Transverse colon (tissue), 4 donors: ENCODE results near the gene NFKB2. TPM values are rescaled to one million over a fixed set of nuclear protein-coding genes. Genes with fewer than 3 reads are reported as not detected.

Source experiments
- DNase-seq: peaks from one replicate; pipeline ENCODE4 v3.0.0-alpha.2; 2019
- H3K27ac ChIP-seq, 4 donors: fragments of 200-600 bp; sonication (generic); 2 replicates each; pipeline ENCODE4 v1.5.1; 2016 to 2018; ENCODE audit warnings: inconsistent platforms in 4 of 4
- H3K27me3 ChIP-seq: fragments of 200-600 bp; sonication (generic); 2 replicates; pipeline ENCODE4 v1.5.1; 2017; ENCODE audit warnings: inconsistent platforms
- H3K36me3 ChIP-seq, 4 donors: fragments of 200-600 bp; sonication (generic); 2 replicates each; pipeline ENCODE4 v1.5.1; 2017 to 2019; ENCODE audit warnings: inconsistent platforms in 4 of 4
- H3K4me1 ChIP-seq, 4 donors: fragments of 200-600 bp; sonication (generic); 2 replicates each; pipeline ENCODE4 v1.5.1; 2017 to 2020; ENCODE audit warnings: inconsistent platforms in 4 of 4
- H3K4me3 ChIP-seq, 4 donors: fragments of 200-600 bp; sonication (generic); 1 replicate in 1 of 4; 2 replicates in 3 of 4; pipeline versions ENCODE4 v1.5.1 to v1.6.1; 2017 to 2019; ENCODE audit warnings: inconsistent platforms in 4 of 4
- H3K9me3 ChIP-seq, 2 donors: fragments of 200-600 bp; sonication (generic); 2 replicates each; pipeline ENCODE4 v1.5.1; 2017 to 2019; ENCODE audit warnings: inconsistent platforms in 2 of 2
- EP300 ChIP-seq: sonication (generic); formaldehyde crosslinking; IDR thresholded peaks from one replicate; pipeline ENCODE4 v1.6.1; 2017; ENCODE audit warnings: antibody characterized with exemption, low read depth
- POLR2A ChIP-seq: fragments of 450-650 bp; IDR thresholded peaks from one replicate; pipeline ENCODE4 v1.6.1; 2016; ENCODE audit warnings: antibody characterized with exemption, mild to moderate bottlenecking, moderate library complexity
- POLR2AphosphoS5 ChIP-seq, 3 donors: sonication (generic); formaldehyde crosslinking; IDR thresholded peaks; one replicate each; pipeline ENCODE4 v1.6.1; 2016; ENCODE audit warnings: antibody characterized with exemption in 3 of 3
- WGBS, 2 donors: methylation state at CpG; one replicate each; pipeline ENCODE4 v1.1.5; 2018; ENCODE audit warnings: low coverage in 1 of 2; 5-methylcytosine and 5-hydroxymethylcytosine counted together
- in situ Hi-C, 4 donors: fragments of 200-750 bp; cut with MboI; loops; one replicate each; pipeline versions ENCODE4 v1.15.0 to v1.15.1; 2017; ENCODE audit warnings: low sequenced_read_pairs in 3 of 4, low pct_ligation_motif_present in 1 of 4, low pct_unique_long_range_greater_than_20kb in 1 of 4
- intact Hi-C: fragments of 100-400 bp; cut with DNase I; formaldehyde crosslinking; loops from one replicate; pipeline ENCODE4 v1.15.1; 2023; ENCODE audit warnings: low total_unique reads
- total RNA-seq, 4 donors: library from RNA; depleted of rRNA; stranded (reverse); fragments of >200 nt; gene quantifications; one replicate each; pipeline ENCODE4 v1.1.0, GENCODE V29; 2016
- TF ChIP-seq, protein P1 (sequence below), 5 experiments: fragments of 200-600 bp in 3 of 5; fragments of 450-650 bp in 2 of 5; sonication (generic) in 3 of 5; IDR thresholded peaks; 1 replicate in 2 of 5; 2 replicates in 3 of 5; pipeline ENCODE4 v1.5.1; 2016 to 2017; ENCODE audit warnings: antibody characterized with exemption in 5 of 5, inconsistent platforms in 3 of 5, mild to moderate bottlenecking in 2 of 5, moderate library complexity in 1 of 5

NFKB2 gene
- total RNA-seq, 4 donors from 2014 or later = 4.4 to 24.5 (median 17.8) TPM

- no peak for DNase-seq
- intact Hi-C loops (no loop called here), in situ Hi-C loops (loop anchor here in 1 of 4 donors (25.0 kb wide), 1 partner anchor 202 kb away; no protein-coding TSS in a partner anchor)
- H3K4me1 ChIP-seq = peaks cover 0 to 7% (median 0%) of the 10 kb centered on the region in 4 donors
- WGBS, 2 donors = 67 to 70% methylated on average over 2 to 4 of the region's 4 CpGs
- H3K27ac ChIP-seq = no peak overlapping the region
- no peaks in the 10 kb centered on the region for H3K27me3 ChIP-seq
- TF ChIP-seq, protein P1, sequence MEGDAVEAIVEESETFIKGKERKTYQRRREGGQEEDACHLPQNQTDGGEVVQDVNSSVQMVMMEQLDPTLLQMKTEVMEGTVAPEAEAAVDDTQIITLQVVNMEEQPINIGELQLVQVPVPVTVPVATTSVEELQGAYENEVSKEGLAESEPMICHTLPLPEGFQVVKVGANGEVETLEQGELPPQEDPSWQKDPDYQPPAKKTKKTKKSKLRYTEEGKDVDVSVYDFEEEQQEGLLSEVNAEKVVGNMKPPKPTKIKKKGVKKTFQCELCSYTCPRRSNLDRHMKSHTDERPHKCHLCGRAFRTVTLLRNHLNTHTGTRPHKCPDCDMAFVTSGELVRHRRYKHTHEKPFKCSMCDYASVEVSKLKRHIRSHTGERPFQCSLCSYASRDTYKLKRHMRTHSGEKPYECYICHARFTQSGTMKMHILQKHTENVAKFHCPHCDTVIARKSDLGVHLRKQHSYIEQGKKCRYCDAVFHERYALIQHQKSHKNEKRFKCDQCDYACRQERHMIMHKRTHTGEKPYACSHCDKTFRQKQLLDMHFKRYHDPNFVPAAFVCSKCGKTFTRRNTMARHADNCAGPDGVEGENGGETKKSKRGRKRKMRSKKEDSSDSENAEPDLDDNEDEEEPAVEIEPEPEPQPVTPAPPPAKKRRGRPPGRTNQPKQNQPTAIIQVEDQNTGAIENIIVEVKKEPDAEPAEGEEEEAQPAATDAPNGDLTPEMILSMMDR (IDR thresholded peaks at IDR 0.05) = no peak
- TF ChIP-seq POLR2AphosphoS5 (IDR thresholded peaks at IDR 0.05) = no peak
- TF ChIP-seq POLR2A = no peak
- TF ChIP-seq EP300 = no peak
- H3K36me3 ChIP-seq = peaks cover 0 to 21% (median 7%) of the 10 kb centered on the region in 4 donors
- H3K4me3 ChIP-seq = no peak overlapping the region
- no peaks in the 10 kb centered on the region for H3K9me3 ChIP-seq
Measured at GRCh38 chr10:102384606-102385429, 10.7 kb upstream of the NFKB2 start.

DNA sequence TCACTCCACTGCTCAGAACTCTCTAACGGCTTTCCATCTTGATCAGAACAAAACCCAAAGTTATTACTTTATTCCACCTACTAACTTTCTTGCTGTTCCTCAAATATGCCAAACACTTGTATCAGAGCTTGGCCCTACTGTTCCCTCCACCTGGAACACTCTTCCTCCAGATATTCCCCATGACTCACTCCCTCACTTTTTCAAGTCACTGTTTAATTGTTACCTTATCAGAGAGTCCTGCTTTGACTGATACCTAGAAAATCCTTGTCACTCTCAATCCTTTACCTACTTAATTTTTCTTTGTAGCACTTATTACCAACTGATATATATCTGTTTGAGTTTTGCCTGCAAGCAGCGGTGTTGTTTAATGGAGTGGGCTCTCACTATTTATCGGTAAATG, 5.6 kb upstream of the NFKB2 start:
- 94% methylated on average over 3 of the region's 3 CpGs for WGBS, 2 donors
- no peaks in the 10 kb centered on the region for H3K27me3 ChIP-seq
- DNase-seq = no peak
- intact Hi-C loops = loop anchor here (5.0 to 10.0 kb wide), 2 partner anchors 87 to 195 kb away; no protein-coding TSS in a partner anchor
- H3K27ac ChIP-seq = no peak overlapping the region
- H3K4me1 ChIP-seq = peaks cover 5 to 13% (median 7%) of the 10 kb centered on the region in 4 donors
- TF ChIP-seq, protein P1 (IDR thresholded peaks at IDR 0.05) = no peak
- no peak for TF ChIP-seq POLR2A
- no peak for TF ChIP-seq EP300
- TF ChIP-seq POLR2AphosphoS5 (IDR thresholded peaks at IDR 0.05) = no peak
- H3K36me3 ChIP-seq = no peaks in the 10 kb centered on the region
- H3K4me3 ChIP-seq = no peak overlapping the region
- in situ Hi-C loops = loop anchor here in 1 of 4 donors (25.0 kb wide), 1 partner anchor 197 kb away; no protein-coding TSS in a partner anchor
- no peaks in the 10 kb centered on the region for H3K9me3 ChIP-seq

DNA sequence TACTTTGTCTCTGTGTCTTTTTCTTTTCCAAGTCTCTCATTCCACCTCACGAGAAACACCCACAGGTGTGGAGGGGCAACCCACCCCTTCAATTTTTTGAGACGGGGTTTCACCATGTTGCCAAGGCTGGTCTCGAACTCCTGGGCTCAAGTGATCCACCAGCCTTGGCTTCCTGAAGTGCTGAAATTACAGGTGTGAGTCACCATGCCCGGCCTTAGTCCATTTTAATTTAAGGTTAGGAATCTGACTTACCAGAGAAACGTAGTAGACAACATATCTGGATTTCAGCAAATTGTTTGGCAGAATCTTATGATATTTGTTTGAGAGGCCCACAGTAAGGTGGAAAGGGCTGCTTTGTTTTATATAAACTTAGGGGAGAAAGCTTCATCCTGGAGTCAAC, 3.2 kb upstream of the NFKB2 start:
- 73 to 88% methylated on average over 4 to 5 of the region's 5 CpGs for WGBS, 2 donors
- no peak for TF ChIP-seq EP300
- TF ChIP-seq, protein P1 (IDR thresholded peaks at IDR 0.05) = no peak
- TF ChIP-seq POLR2AphosphoS5 (IDR thresholded peaks at IDR 0.05) = no peak
- TF ChIP-seq POLR2A = no peak
- DNase-seq = no peak
- Histone ChIP-seq H3K9me3 (no peaks in the 10 kb centered on the region), H3K4me1 (peaks cover 5 to 23% (median 22%) of the 10 kb centered on the region in 4 donors), H3K36me3 (no peaks in the 10 kb centered on the region), H3K4me3 (no peak overlapping the region), H3K27me3 (no peaks in the 10 kb centered on the region), H3K27ac (no peak overlapping the region)
- intact Hi-C loops (loop anchor here (5.0 to 10.0 kb wide), 2 partner anchors 85 to 192 kb away; no protein-coding TSS in a partner anchor), in situ Hi-C loops (loop anchor here in 1 of 4 donors (25.0 kb wide), 1 partner anchor 195 kb away; no protein-coding TSS in a partner anchor)

DNA sequence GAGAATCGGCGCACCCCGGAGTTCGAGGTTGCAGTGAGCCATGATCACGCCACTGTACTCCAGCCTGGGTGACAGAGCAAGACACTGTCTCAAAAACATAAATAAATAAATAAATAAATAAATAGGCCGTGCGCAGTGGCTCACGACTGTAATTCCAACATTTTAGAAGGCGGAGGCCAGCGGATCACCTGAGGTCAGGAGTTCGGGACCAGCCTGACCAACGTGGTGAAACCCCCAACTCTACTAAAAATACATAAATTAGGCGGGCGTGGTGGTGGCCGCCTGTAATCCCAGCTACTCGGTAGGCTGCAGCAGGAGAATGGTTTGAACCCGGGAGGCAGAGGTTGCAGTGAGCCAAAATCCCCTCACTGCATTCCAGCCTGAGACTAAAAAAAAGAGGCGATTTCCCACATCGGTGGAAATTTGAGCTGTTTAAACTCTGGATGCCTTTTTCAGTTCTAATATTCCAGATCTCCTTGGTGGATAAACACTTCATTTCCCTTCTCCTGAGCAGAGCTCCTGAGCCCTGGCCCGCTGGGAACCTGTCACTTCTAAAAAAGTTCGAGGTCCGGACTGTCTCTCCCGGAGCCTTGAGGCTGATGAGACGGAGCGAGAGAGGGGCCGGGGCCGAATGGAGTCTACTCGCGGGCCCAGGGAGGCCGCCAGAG, 2.0 kb upstream of the NFKB2 start:
- in situ Hi-C loops (loop anchor here in 1 of 4 donors (25.0 kb wide), 1 partner anchor 194 kb away; no protein-coding TSS in a partner anchor), intact Hi-C loops (loop anchor here (1.0 to 10.0 kb wide), 3 partner anchors 28 to 191 kb away; no protein-coding TSS in a partner anchor)
- no peak for TF ChIP-seq EP300
- TF ChIP-seq, protein P1 (IDR thresholded peaks at IDR 0.05) = peak in 2 of 5 experiments; percentile 95 to 97
- H3K27me3 ChIP-seq = no peaks in the 10 kb centered on the region
- H3K27ac ChIP-seq = peak overlapping the region; percentile 94 to 99 (median 98)
- H3K4me1 ChIP-seq = peaks cover 5 to 32% (median 25%) of the 10 kb centered on the region in 4 donors
- H3K36me3 ChIP-seq = no peaks in the 10 kb centered on the region
- DNase-seq = no peak
- 20% methylated on average over 30 of the region's 30 CpGs; no CpG with 5 or more reads in 1 of the 2 donors for WGBS, 2 donors
- H3K9me3 ChIP-seq = no peaks in the 10 kb centered on the region
- peak overlapping the region in 3 of 4 donors; percentile 57 to 85 (median 59) for H3K4me3 ChIP-seq
